ENCODE data around the gene MTRF1L. TPM values are rescaled to one million over a fixed set of nuclear protein-coding genes. Genes with fewer than 3 reads are reported as not detected.

MTRF1L gene
- total RNA-seq, 2 experiments from 2014 or later: 15.7 to 17.5 TPM

GRCh38 chr6:153044295-153044694, 41.8 kb upstream of the MTRF1L start:
- intact Hi-C loops (cut with micrococcal nuclease): no loop called here
- TF ChIP-seq CTCF (IDR thresholded peaks at IDR 0.05): no peak
- peaks cover 3% of the 10 kb centered on the region for H3K27me3 Mint-ChIP-seq
- DNase-seq: no peak
- H3K4me3 Mint-ChIP-seq: no peak overlapping the region
- POLR2A ChIA-PET: no interaction called here
- no peaks in the 10 kb centered on the region for H3K36me3 Mint-ChIP-seq (ENCODE audit: low read depth)
- no peak overlapping the region for H3K27ac Mint-ChIP-seq
- no peaks in the 10 kb centered on the region for H3K4me1 Mint-ChIP-seq (ENCODE audit: low read depth)
- ATAC-seq: no peak
- no peaks in the 10 kb centered on the region for H3K9me3 Mint-ChIP-seq
- CTCF ChIA-PET: interaction anchor here (1.4 kb wide), 1 partner anchor 19 kb away, joined by 3 read pairs; no protein-coding TSS in a partner anchor

GRCh38 chr6:153043719-153044118, 41.2 kb upstream of the MTRF1L start:
- ATAC-seq (no peak), DNase-seq (no peak)
- TF ChIP-seq CTCF (IDR thresholded peaks at IDR 0.05): no peak
- H3K27me3 Mint-ChIP-seq: peaks cover 3% of the 10 kb centered on the region
- ChIA-PET POLR2A (no interaction called here), CTCF (no interaction called here)
- H3K27ac Mint-ChIP-seq: no peak overlapping the region
- intact Hi-C loops (cut with micrococcal nuclease): no loop called here
- no peaks in the 10 kb centered on the region for H3K4me1 Mint-ChIP-seq (ENCODE audit: low read depth)
- H3K36me3 Mint-ChIP-seq (ENCODE audit: low read depth): no peaks in the 10 kb centered on the region
- H3K4me3 Mint-ChIP-seq: no peak overlapping the region
- no peaks in the 10 kb centered on the region for H3K9me3 Mint-ChIP-seq

- DNase-seq (no peak), ATAC-seq (no peak)
- H3K27ac Mint-ChIP-seq: no peak overlapping the region
- peaks cover 4% of the 10 kb centered on the region for H3K27me3 Mint-ChIP-seq
- H3K9me3 Mint-ChIP-seq: no peaks in the 10 kb centered on the region
- intact Hi-C loops (cut with micrococcal nuclease): no loop called here
- CTCF ChIA-PET: no interaction called here
- H3K36me3 Mint-ChIP-seq (ENCODE audit: low read depth): no peaks in the 10 kb centered on the region
- no peaks in the 10 kb centered on the region for H3K4me1 Mint-ChIP-seq (ENCODE audit: low read depth)
- no peak overlapping the region for H3K4me3 Mint-ChIP-seq
- POLR2A ChIA-PET: no interaction called here
- no peak for TF ChIP-seq CTCF (IDR thresholded peaks at IDR 0.05)
Observed at GRCh38 chr6:153038378-153039057, 36.0 kb upstream of the MTRF1L start.

- no peak for TF ChIP-seq CTCF (IDR thresholded peaks at IDR 0.05)
Observed at GRCh38 chr6:153034139-153034538, 31.6 kb upstream of the MTRF1L start.

GRCh38 chr6:153032255-153032882, 29.9 kb upstream of the MTRF1L start:
- intact Hi-C loops (cut with micrococcal nuclease): loop anchor here (5.0 kb wide), 1 partner anchor 280 kb away; no protein-coding TSS in a partner anchor
- Mint-ChIP-seq H3K27me3 (peaks cover 1% of the 10 kb centered on the region), H3K27ac (no peak overlapping the region), H3K9me3 (no peaks in the 10 kb centered on the region), H3K4me3 (no peak overlapping the region), H3K4me1 (ENCODE audit: low read depth) (no peaks in the 10 kb centered on the region), H3K36me3 (ENCODE audit: low read depth) (no peaks in the 10 kb centered on the region)
- ChIA-PET POLR2A (no interaction called here), CTCF (interaction anchor here (0.7 to 1.8 kb wide), 3 partner anchors 8 to 1316 kb away, joined by 3 to 6 read pairs (median 3); no protein-coding TSS in a partner anchor)
- no peak for TF ChIP-seq CTCF (IDR thresholded peaks at IDR 0.05)
- DNase-seq (no peak), ATAC-seq (no peak)

More at GRCh38 chr6:153034139-153034538, 31.6 kb upstream of the MTRF1L start:
- ATAC-seq: no peak
- intact Hi-C loops (cut with micrococcal nuclease): loop anchor here (5.0 kb wide), 1 partner anchor 278 kb away; no protein-coding TSS in a partner anchor
- DNase-seq: no peak
- ChIA-PET POLR2A (no interaction called here), CTCF (interaction anchor here (1.2 kb wide), 1 partner anchor 278 kb away, joined by 3 read pairs; no protein-coding TSS in a partner anchor)
- H3K27ac Mint-ChIP-seq: no peak overlapping the region
- H3K4me3 Mint-ChIP-seq: no peak overlapping the region
- H3K36me3 Mint-ChIP-seq (ENCODE audit: low read depth): no peaks in the 10 kb centered on the region
- peaks cover 2% of the 10 kb centered on the region for H3K27me3 Mint-ChIP-seq
- no peaks in the 10 kb centered on the region for H3K9me3 Mint-ChIP-seq
- no peaks in the 10 kb centered on the region for H3K4me1 Mint-ChIP-seq (ENCODE audit: low read depth)
